GM18858 (cell line): ENCODE measurements around the gene PBX3.

Experiments used
- ATAC-seq: cut with Tn5 transposase; IDR thresholded peaks from one replicate; pipeline ENCODE4 v1.9.1; 2021; ENCODE audit not compliant: unreplicated experiment

PBX3 gene

GRCh38 chr9:125968714-125969374 is 221.7 kb downstream of the PBX3 start:
- no peak for ATAC-seq

- ATAC-seq, result no peak
Measured at GRCh38 chr9:125969462-125969861, 222.3 kb downstream of the PBX3 start.

DNA sequence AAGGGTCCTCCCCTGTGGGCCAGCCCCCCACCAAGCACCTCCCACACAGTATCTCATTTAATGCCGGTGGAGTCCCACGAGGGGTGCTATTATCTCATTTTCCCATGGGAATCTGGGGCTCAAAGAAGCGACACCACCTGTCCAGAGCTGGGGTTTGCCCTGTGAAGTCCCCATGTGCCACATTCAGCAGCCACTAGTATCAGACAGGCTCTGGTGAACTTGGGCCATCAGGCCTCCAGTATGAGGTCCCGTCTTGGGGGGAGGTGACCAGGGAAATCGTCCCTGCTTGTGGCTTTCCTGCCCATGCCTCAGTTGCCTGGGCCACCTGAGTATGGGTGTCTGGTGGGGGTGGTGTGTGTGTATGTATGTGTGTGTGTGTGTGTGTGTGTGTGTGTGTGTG is 222.7 kb downstream of the PBX3 start:
- no peak for ATAC-seq

DNA sequence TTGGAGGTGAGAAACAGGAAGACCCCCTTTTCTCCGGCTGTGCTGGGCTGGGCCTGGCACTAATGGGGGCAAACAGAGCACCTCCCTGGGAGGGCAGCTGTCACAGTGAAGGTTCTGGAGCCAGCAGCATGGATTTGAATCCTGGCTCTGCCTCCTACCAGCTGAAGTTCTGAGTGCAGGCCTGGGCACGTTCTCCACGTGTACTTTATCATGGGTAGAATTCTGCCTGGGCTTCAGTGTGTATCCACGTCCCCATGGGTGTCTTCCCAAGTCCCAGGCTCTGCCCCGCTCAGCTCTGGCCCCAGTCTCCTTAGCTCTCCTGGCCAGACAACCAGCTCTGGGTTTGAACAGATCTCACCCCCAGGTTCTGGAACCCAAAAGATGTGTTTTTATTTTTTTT is 223.2 kb downstream of the PBX3 start:
- no peak for ATAC-seq

DNA sequence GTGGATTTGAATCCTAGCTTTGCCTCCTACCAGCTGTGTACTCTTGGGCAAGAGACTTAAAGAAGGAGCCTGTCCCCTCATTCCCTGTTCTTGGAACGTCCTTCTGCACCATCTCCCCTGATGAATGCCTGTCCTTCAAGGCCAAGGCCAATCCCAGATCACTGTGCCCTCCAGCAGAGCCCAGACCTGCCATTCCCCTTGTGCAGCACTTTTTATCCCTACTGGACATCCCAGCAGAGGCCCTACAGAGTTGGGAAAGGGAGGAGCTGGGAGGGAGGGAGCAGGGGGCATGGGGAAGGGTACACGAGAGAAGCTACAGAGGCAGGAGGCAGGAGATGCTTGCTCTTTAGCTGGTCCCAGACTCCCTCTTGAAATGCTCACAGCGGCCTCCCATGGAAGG is 223.9 kb downstream of the PBX3 start:
- ATAC-seq, result no peak

GRCh38 chr9:125972012-125972729 is 225.0 kb downstream of the PBX3 start:
- ATAC-seq, result no peak

GRCh38 chr9:125973547-125973946 is 226.4 kb downstream of the PBX3 start:
- no peak for ATAC-seq

- no peak for ATAC-seq
Measured at GRCh38 chr9:125974705-125975104, 227.5 kb downstream of the PBX3 start.

DNA sequence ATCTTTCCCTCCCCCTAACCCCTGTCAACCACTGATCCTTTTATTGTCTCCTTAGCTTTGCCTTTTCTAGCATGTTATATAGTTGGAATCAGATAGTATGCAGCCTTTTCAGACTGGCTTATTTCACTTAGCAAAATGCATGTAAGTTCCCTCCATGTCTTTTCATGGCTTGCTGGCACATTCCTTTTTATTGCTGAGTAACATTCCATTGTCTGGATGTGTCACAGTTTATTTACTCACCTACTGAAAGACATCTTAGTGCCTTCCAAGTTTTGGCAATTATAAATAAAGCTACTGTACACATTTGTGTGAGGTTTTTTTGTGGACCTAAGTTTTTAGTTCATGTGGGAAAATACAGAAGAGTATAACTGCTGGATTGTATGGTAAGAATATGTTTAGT is 230.1 kb downstream of the PBX3 start:
- ATAC-seq, result no peak

GRCh38 chr9:125979383-125979782 is 232.2 kb downstream of the PBX3 start:
- ATAC-seq, result no peak

- ATAC-seq, result no peak
Measured at GRCh38 chr9:125982798-125983406, 235.7 kb downstream of the PBX3 start.

- no peak for ATAC-seq
Measured at GRCh38 chr9:125983681-125984080, 236.5 kb downstream of the PBX3 start.

DNA sequence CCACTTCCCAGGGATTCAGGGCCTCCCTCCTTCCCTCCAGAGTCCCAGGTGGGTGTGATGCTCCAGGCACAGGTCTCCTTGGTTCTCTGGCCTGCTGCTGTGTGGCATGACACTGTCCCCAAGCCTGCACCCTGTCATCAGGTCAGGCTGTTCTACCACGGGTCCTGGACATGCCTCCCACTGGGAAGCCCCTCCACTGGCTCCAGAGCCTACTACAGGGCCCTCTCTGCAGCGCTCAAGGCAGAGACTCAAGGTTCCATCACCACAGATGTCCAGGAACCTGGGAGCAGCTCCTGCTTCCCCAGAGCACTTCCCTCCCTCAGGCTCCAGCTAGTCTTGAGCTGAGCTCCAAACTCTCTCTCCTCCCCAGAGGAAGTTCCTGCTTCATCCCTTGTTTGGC is 237.3 kb downstream of the PBX3 start:
- ATAC-seq, result no peak

GRCh38 chr9:125985142-125985997 is 238.2 kb downstream of the PBX3 start:
- no peak for ATAC-seq

DNA sequence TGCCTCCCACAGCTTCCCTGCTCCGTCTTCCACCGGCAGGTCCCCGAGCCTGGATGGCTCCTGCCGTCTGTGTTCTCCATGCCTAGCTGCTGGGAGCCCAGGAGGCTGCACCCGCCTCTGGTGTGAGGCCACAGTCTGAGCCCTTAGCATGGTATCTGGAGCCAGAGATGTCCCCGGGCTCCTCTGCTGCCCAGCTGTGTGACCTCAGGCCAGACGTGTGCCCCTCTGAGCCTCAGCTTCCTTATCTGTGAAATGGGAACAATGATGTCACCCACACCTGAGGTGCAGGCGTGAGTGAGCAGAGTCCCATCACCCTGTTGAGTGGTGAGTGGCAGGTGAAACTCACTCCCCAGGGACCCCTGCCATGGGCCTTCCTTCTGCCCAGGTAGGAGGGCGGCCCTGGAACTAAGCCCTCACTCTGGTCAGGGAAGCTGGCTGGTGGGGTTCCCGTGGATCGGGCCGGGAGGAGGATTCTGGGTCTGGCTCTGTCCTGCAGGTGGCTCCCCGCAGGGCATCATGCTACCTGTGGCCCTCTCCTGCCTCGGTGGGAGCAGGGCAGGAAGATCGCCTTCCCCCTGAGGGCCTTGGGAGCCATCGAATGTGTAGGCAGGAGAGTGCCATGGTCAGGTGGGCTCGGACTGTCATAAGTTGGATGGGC is 239.0 kb downstream of the PBX3 start:
- ATAC-seq, result no peak

DNA sequence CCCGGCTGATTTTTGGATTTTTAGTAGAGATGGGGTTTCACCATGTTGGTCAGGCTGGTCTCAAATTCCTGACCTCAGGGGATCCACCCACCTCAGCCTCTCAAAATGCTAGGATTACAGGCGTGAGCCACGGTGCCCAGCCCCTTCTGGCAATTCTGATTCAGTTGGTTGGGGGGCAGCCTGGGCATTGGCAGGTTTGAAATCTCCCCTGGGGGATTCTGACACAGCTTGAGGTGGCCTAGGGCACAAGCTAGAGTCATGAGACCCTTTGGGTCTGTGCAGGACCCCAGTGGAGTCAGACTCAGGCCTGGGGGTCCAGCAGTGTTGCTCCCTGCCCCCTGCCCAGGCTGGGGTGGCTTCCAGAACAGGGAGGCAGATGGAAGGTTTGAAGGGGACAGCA is 239.8 kb downstream of the PBX3 start:
- ATAC-seq, result no peak

GRCh38 chr9:125987420-125987819 is 240.2 kb downstream of the PBX3 start:
- ATAC-seq, result no peak

DNA sequence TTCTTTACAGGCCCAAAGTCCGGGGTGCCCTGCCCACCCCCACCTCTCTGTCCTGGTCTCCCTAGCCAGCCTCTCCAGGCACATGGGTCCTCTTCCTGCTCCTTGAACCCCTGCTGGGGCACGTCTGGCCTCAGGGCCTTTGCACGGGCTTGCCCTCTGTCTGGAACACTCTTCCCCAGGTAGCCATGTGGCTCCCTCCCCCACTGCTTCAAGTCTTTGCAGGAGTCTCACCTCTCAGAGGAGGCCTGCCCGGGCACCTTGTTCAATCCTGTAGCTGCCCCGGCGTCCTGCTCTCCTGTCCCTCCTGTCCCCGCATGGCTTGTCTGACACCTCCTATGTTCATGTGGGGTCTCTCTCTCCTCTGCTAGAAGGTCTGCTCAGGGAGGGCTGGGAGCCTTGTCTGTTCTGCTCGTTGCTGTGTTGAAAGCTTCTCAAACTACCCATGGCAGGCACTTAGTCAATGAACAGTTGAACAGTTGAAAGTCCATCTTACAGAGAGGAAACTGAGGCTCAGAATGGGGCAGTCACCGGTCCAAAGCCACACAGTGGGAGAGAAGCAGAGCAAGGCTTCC is 241.4 kb downstream of the PBX3 start:
- ATAC-seq, result no peak

- ATAC-seq, result no peak
Measured at GRCh38 chr9:125989090-125989501, 241.9 kb downstream of the PBX3 start.

DNA sequence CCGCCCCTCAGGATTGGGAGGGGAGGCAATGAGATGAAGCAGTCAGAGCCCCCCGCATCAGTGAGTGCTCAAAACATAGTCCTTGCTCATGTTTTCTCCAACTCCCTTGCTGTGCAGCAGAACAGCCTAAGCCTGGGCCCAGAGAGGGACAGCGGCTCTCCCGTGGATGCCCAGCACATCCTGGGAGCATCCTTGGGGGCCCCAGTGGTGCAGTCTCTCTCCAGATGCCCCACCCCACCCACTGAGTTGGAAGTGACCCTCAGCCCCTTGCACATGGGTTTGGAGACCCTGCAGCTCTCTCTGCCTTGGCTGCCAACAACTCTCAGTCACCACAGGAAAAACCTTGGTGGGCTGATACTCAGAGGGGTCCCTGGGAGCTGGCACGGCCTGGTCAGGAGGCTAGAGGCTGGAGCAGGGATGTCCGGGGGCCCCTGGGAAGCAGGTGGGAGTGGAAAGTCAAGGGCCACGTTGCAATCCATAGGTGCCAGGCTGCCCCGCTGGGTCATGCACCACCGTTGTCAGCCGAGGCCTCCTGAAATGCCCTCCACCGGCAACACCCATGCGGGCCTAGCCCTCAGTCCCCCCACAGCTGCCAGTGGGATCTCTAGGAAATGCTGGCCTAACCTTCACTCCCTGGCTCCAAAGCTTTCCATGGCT is 242.5 kb downstream of the PBX3 start:
- ATAC-seq, result no peak
